K562 (cell line): ENCODE data around the gene TDRD10. TPM values are rescaled to one million over a fixed set of nuclear protein-coding genes. Genes with fewer than 3 reads are reported as not detected.
A peak's percentile ranks its signal among the peaks of the same experiment; 100 is the strongest.

Experiments used
- ATAC-seq: fragments of 200-7000 bp; cut with Tn5 transposase; 3 replicates; pipeline ENCODE4 v1.9.1; 2020; ENCODE audit warnings: moderate library complexity
- BruUV-seq: library from RNA; stranded (reverse); fragments of 400-500 nt; replicated peaks from 2 replicates; lab custom pipeline; 2021; lab: Mats Ljungman, UMichigan
- CTCF ChIA-PET: fragments of 300-600 bp; formaldehyde crosslinking; extraction: SDS; loops from one replicate; lab custom pipeline; 2021; ENCODE audit warnings: low intra/inter-chr PET ratio; lab: Yijun Ruan, JAX
- POLR2A ChIA-PET: fragments of 300-600, 350-650 bp; sonication (Branson Sonifier 250); formaldehyde crosslinking; extraction: SDS; loops from one replicate; lab custom pipeline; 2021; ENCODE audit warnings: antibody characterized with exemption, inconsistent platforms; lab: Yijun Ruan, JAX
- DNase-seq, 4 experiments: peaks; one replicate each; pipeline versions ENCODE4 v3.0.0 to v3.0.0-alpha.2; 2011 to 2018; ENCODE audit warnings: low spot score in 3 of 4, mixed read lengths in 3 of 4; ENCODE audit errors: extremely low read depth in 1 of 4
- FAIRE-seq: peaks from 2 replicates; lab custom pipeline; 2011; peaks lifted over from hg19 to GRCh38; lab: Jason Lieb, UNC
- H2AFZ ChIP-seq: 2 replicates; pipeline ENCODE4 v1.6.0; 2011; ENCODE audit warnings: low read depth, low read length, control low read depth, inconsistent platforms
- H3K27ac ChIP-seq: fragments of 200-600 bp; 3 replicates; pipeline ENCODE4 v1.8.0; 2011; ENCODE audit warnings: low read depth, mild to moderate bottlenecking, control low read depth, inconsistent platforms, low read length, moderate library complexity, mixed read lengths; ENCODE audit errors: extremely low read depth
- H3K27me3 ChIP-seq, 2 experiments: fragments of 300-600 bp in 1 of 2; 2 replicates in 1 of 2; 3 replicates in 1 of 2; pipeline versions ENCODE4 v1.6.0 to v1.8.0; 2011; ENCODE audit warnings: inconsistent platforms in 2 of 2, low read length in 2 of 2, mild to moderate bottlenecking in 1 of 2, mixed read lengths in 1 of 2, moderate library complexity in 1 of 2; ENCODE audit not compliant: control insufficient read depth in 2 of 2, insufficient read depth in 2 of 2
- H3K36me3 ChIP-seq: fragments of 300-600 bp; 3 replicates; pipeline ENCODE4 v1.8.0; 2011; ENCODE audit warnings: mild to moderate bottlenecking, low read length, inconsistent platforms; ENCODE audit not compliant: control insufficient read depth, insufficient read depth
- H3K4me1 ChIP-seq, 2 experiments: fragments of 200-600 bp in 1 of 2; replicated peaks in 1 of 2; 2 replicates in 1 of 2; 3 replicates in 1 of 2; pipeline versions ENCODE4 v1.5.1 to v1.8.0; 2011; ENCODE audit warnings: inconsistent platforms in 2 of 2, low read length in 2 of 2, mild to moderate bottlenecking in 1 of 2, mixed read lengths in 1 of 2, moderate library complexity in 1 of 2; ENCODE audit not compliant: control insufficient read depth in 2 of 2, insufficient read depth in 2 of 2
- H3K4me2 ChIP-seq: 2 replicates; pipeline ENCODE4 v1.6.1; 2011; ENCODE audit warnings: low read length, control low read depth, inconsistent platforms, mixed read lengths; ENCODE audit not compliant: insufficient read depth
- H3K4me3 ChIP-seq: fragments of 200-600 bp; sonication (generic), shearing (Covaris generic); 2 replicates; pipeline ENCODE4 v1.5.1; 2016; ENCODE audit warnings: control low read depth, inconsistent platforms
- H3K79me2 ChIP-seq: fragments of 200-600 bp; 3 replicates; pipeline ENCODE4 v1.8.0; 2011; ENCODE audit warnings: low read length, inconsistent platforms; ENCODE audit not compliant: control insufficient read depth, insufficient read depth
- H3K9ac ChIP-seq, 2 experiments: 2 replicates each; pipeline versions ENCODE4 v1.6.0 to v1.6.1; 2011; ENCODE audit warnings: low read depth in 2 of 2, low read length in 2 of 2, control low read depth in 1 of 2, inconsistent platforms in 1 of 2, mild to moderate bottlenecking in 1 of 2, mixed read lengths in 1 of 2; ENCODE audit not compliant: insufficient read depth in 1 of 2
- H3K9me1 ChIP-seq: one replicate; pipeline ENCODE4 v1.6.0; 2011; ENCODE audit warnings: inconsistent platforms, mild to moderate bottlenecking, low read length, moderate library complexity; ENCODE audit not compliant: control insufficient read depth, insufficient read depth
- H3K9me3 ChIP-seq: replicated peaks from 2 replicates; pipeline ENCODE4 v1.5.1; 2011; ENCODE audit warnings: low read depth, low read length, inconsistent platforms; ENCODE audit not compliant: control insufficient read depth, insufficient read depth
- H4K20me1 ChIP-seq: replicated peaks from 2 replicates; pipeline ENCODE4 v1.6.1; 2011; ENCODE audit warnings: low read length, inconsistent platforms, mixed read lengths; ENCODE audit not compliant: control insufficient read depth, insufficient read depth
- CEBPB ChIP-seq: fragments of 450-650 bp; IDR thresholded peaks from 2 replicates; pipeline ENCODE4 v1.6.1; 2016; ENCODE audit warnings: missing genetic modification characterization, missing compliant biosample characterization
- JUN ChIP-seq, 2 experiments: sonication (generic) in 1 of 2; formaldehyde crosslinking in 1 of 2; IDR thresholded peaks; 2 replicates each; pipeline versions ENCODE4 v1.6.1 to v1.8.0; 2012 to 2022; ENCODE audit warnings: borderline replicate concordance in 2 of 2, mild to moderate bottlenecking in 2 of 2, improper control_type of control experiment in 1 of 2, low read depth in 1 of 2, low read length in 1 of 2, missing genetic modification reagents in 1 of 2
- PTTG1 ChIP-seq: fragments of 450-650 bp; IDR thresholded peaks from 2 replicates; pipeline ENCODE4 v1.6.1; 2016; ENCODE audit warnings: low read depth, mild to moderate bottlenecking, missing genetic modification characterization, missing compliant biosample characterization
- RCOR1 ChIP-seq, 2 experiments: IDR thresholded peaks; 2 replicates each; pipeline ENCODE4 v1.6.1; 2012; ENCODE audit warnings: low read depth in 2 of 2, low read length in 2 of 2, borderline replicate concordance in 1 of 2, improper control_type of control experiment in 1 of 2
- SMARCE1 ChIP-seq: fragments of 450-650 bp; IDR thresholded peaks from 2 replicates; pipeline ENCODE4 v1.7.1; 2016; ENCODE audit warnings: mild to moderate bottlenecking
- SOX6 ChIP-seq: fragments of 450-650 bp; IDR thresholded peaks from 2 replicates; pipeline ENCODE4 v1.6.1; 2014; ENCODE audit warnings: mild to moderate bottlenecking
- TAL1 ChIP-seq: fragments of 450-650 bp; IDR thresholded peaks from 2 replicates; pipeline ENCODE4 v1.6.1; 2016; ENCODE audit warnings: mild to moderate bottlenecking
- ZNF316 ChIP-seq: fragments of 450-650 bp; IDR thresholded peaks from 2 replicates; pipeline ENCODE4 v1.6.1; 2016
- WGBS: fragments of 100-300 bp; shearing (Covaris generic); methylation state at CpG from one replicate; pipeline ENCODE4 v1.1.6; 2016; ENCODE audit warnings: low coverage, mixed read lengths; ENCODE audit not compliant: insufficient coverage; ENCODE audit errors: missing lambda C conversion rate; 5-methylcytosine and 5-hydroxymethylcytosine counted together
- in situ Hi-C: fragments of 300-500 bp; cut with MboI; formaldehyde crosslinking; loops from 4 replicates; pipeline ENCODE4 v1.15.0; 2018; ENCODE audit warnings: inconsistent platforms, mixed read lengths
- intact Hi-C: fragments of 100-400 bp; cut with micrococcal nuclease; formaldehyde crosslinking; loops from 2 replicates; pipeline ENCODE4 v1.14.2; 2022
- polyA plus RNA-seq, 8 experiments: library from polyadenylated mRNA; depleted of rRNA in 4 of 8; stranded (reverse) in 5 of 8; unstranded in 3 of 8; fragments of >200 nt; fragmentation: Nextera tagmentation in 2 of 8; fragmentation: Illumina TruSeq in 1 of 8; extraction: Ambion mirVana in 2 of 8; extraction: Trizol in 1 of 8; gene quantifications; 2 replicates each; pipeline versions ENCODE4 v1.2.1 to v1.2.3, GENCODE V29; 2011 to 2014; ENCODE audit warnings: inconsistent platforms in 1 of 8, missing spikeins in 1 of 8
- total RNA-seq, 7 experiments: library from RNA; depleted of rRNA in 6 of 7; stranded (reverse); fragments of >200 nt in 6 of 7; fragmentation: Illumina TruSeq in 2 of 7; extraction: Trizol in 2 of 7; gene quantifications; 2 replicates each; pipeline versions ENCODE4 v1.2.1 to v1.2.3, GENCODE V29; 2011 to 2021; ENCODE audit warnings: low replicate concordance in 1 of 7
- TF ChIP-seq, protein P1 (sequence below), 2 experiments: fragments of 450-650 bp in 1 of 2; sonication (generic) in 1 of 2; formaldehyde crosslinking in 1 of 2; IDR thresholded peaks in 1 of 2; conservative IDR thresholded peaks in 1 of 2; 2 replicates each; pipeline versions ENCODE4 v1.6.1 to v1.8.1; 2016 to 2023; ENCODE audit warnings: mild to moderate bottlenecking in 2 of 2, moderate library complexity in 2 of 2, inconsistent platforms in 1 of 2, missing genetic modification reagents in 1 of 2
- TF ChIP-seq, protein P2 (sequence below): sonication (generic); formaldehyde crosslinking; IDR thresholded peaks from 2 replicates; pipeline ENCODE4 v1.9.0; 2022; ENCODE audit warnings: mild to moderate bottlenecking, missing genetic modification reagents

The TDRD10 gene
- total and polyA plus RNA-seq, 9 of the 15 experiments (the other 6 are each of a cell fraction or from before 2014, with no cell fraction given): not detected

DNA sequence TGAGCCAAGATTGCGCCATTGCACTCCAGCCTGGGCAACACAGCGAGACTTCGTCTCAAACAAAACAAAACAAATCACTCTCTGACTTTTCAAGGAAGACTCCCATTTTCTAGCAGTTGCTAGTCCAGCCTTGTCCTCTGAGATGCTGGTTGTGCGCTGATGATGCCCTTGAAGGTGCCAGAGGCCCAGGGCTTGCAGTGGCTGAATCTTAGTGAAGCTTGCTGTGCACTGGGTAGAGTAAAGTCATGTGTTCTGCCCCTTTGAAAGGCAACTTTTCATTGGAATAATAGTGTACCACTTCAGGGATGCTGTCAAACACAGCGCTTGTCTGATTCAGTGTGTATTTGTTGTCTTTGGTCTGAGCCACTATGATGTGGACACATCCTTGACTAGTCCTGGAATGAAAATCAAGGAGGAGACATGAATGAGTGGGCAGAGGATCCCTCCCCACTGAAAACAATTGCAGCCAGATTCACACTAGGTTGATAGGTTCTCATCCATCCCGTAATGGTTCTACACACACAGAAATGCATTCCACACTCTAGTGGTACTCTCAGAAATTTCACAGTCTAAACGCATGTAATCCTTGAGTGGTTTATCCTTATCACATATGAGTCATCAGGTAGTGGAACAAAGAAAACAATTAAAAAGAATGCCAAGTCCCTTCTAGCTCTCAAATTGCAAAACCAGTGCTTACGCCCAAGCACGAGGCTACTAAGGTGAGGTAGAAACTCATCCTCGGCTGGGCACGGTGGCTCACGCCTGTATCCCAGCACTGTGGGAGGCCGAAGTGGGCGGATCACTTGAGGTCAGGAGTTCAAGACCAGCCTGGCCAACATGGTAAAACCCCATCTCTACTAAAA lies 17.8 kb upstream of the TDRD10 start (continued):
- TF ChIP-seq, protein P1, sequence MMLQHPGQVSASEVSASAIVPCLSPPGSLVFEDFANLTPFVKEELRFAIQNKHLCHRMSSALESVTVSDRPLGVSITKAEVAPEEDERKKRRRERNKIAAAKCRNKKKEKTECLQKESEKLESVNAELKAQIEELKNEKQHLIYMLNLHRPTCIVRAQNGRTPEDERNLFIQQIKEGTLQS (IDR thresholded peaks at IDR 0.05): peak; percentile 87
- TF ChIP-seq, protein P1 (CRISPR knock-in tag; conservative IDR thresholded peaks at IDR 0.05): no peak
- TF ChIP-seq TAL1: no peak
- TF ChIP-seq SOX6: peak; percentile 81
- TF ChIP-seq SMARCE1: peak; percentile 43; the same call in 1 of the 2 replicates

- peak; percentile 19 for FAIRE-seq
- Histone ChIP-seq H3K9me1 (no peaks in the 10 kb centered on the region), H2AFZ (no peak overlapping the region), H3K79me2 (no peaks in the 10 kb centered on the region), H3K36me3 (no peaks in the 10 kb centered on the region), H3K9ac (no peak overlapping the region), H3K4me3 (no peak overlapping the region), H3K9me3 (no peaks in the 10 kb centered on the region), H4K20me1 (no peaks in the 10 kb centered on the region), H3K4me1 (peaks cover 6 to 14% of the 10 kb centered on the region in 2 experiments; a peak in 4 of 5 replicates), H3K27ac (no peak overlapping the region), H3K4me2 (no peak overlapping the region), H3K27me3 (peaks cover 3 to 7% of the 10 kb centered on the region in 2 experiments; a peak in 1 of 5 replicates)
- DNase-seq: no peak
- ATAC-seq: no peak
- intact Hi-C loops (no loop called here), in situ Hi-C loops (loop anchor here (5.0 kb wide), 2 partner anchors 37 to 72 kb away; partner anchors contain the start of gene UBE2Q1)
- 0 out of 2 replicates have a peak, but pooled peaks have one; percentile 33 for TF ChIP-seq ZNF316
- TF ChIP-seq JUN (IDR thresholded peaks at IDR 0.05; ENCODE audit: borderline replicate concordance, low read depth, low read length): no peak
- no peak for TF ChIP-seq JUN (CRISPR knock-in tag; IDR thresholded peaks at IDR 0.05; ENCODE audit: borderline replicate concordance)
- TF ChIP-seq, protein P2, sequence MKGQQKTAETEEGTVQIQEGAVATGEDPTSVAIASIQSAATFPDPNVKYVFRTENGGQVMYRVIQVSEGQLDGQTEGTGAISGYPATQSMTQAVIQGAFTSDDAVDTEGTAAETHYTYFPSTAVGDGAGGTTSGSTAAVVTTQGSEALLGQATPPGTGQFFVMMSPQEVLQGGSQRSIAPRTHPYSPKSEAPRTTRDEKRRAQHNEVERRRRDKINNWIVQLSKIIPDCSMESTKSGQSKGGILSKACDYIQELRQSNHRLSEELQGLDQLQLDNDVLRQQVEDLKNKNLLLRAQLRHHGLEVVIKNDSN: no peak
- no peak for TF ChIP-seq RCOR1 (IDR thresholded peaks at IDR 0.05; ENCODE audit: borderline replicate concordance in 1 of 2, low read depth in 2 of 2, low read length in 2 of 2)
- TF ChIP-seq PTTG1 (tag): no peak
- TF ChIP-seq CEBPB (tag): 0 out of 2 replicates have a peak, but pooled peaks have one; percentile 20
- no TSS peak for BruUV-seq
- POLR2A ChIA-PET: no interaction called here
- CTCF ChIA-PET: interaction anchor here (0.7 kb wide), 1 partner anchor 62 kb away, joined by 3 read pairs; no protein-coding TSS in a partner anchor
- 14% methylated on average over 5 of the region's 5 CpGs for WGBS
These were observed 16.9 kb upstream of the TDRD10 start for GRCh38 chr1:154485106-154485505.
